PC-9 (cell line): Measurements from ENCODE around the gene UBA52. TPM values are rescaled to one million over a fixed set of nuclear protein-coding genes. Genes with fewer than 3 reads are reported as not detected.

Experiments
- BruUV-seq: library from RNA; stranded (reverse); fragments of 400-500 nt; replicated peaks from 2 replicates; lab custom pipeline; 2021; lab: Mats Ljungman, UMichigan
- CTCF ChIA-PET: fragments of 300-600 bp; sonication (Branson Sonifier 250); formaldehyde crosslinking; loops from one replicate; lab custom pipeline; 2022; ENCODE audit warnings: antibody characterized with exemption; lab: Charles Lee
- POLR2A ChIA-PET: fragments of 300-600 bp; sonication (Branson Sonifier 250); formaldehyde crosslinking; loops from one replicate; lab custom pipeline; 2022; ENCODE audit warnings: antibody characterized with exemption; ENCODE audit not compliant: unreplicated experiment; lab: Charles Lee
- DNase-seq, 2 experiments: peaks; one replicate each; pipeline versions ENCODE4 v3.0.0 to v3.0.0-alpha.2; 2015 to 2022; ENCODE audit warnings: mixed read lengths in 1 of 2
- H2AFZ ChIP-seq: fragments of 200-600 bp; sonication (generic); 2 replicates; pipeline ENCODE4 v1.8.1; 2017; ENCODE audit warnings: antibody characterized with exemption
- H3F3A ChIP-seq: fragments of 200-600 bp; sonication (generic); 2 replicates; pipeline ENCODE4 v1.8.1; 2017; ENCODE audit warnings: antibody characterized with exemption, mild to moderate bottlenecking, low read depth; ENCODE audit not compliant: insufficient read depth
- H3K27ac ChIP-seq: fragments of 200-600 bp; sonication (generic); 2 replicates; pipeline ENCODE4 v1.6.1; 2016; ENCODE audit warnings: mixed run types
- H3K27me3 ChIP-seq: fragments of 200-600 bp; sonication (generic); 2 replicates; pipeline ENCODE4 v1.6.1; 2016; ENCODE audit warnings: low read depth, mixed run types; ENCODE audit not compliant: insufficient read depth
- H3K36me3 ChIP-seq: fragments of 200-600 bp; sonication (generic); 2 replicates; pipeline ENCODE4 v1.6.1; 2016; ENCODE audit warnings: low read depth, mixed run types
- H3K4me1 ChIP-seq: fragments of 200-600 bp; sonication (generic); replicated peaks from 2 replicates; pipeline ENCODE4 v1.6.1; 2016; ENCODE audit warnings: mixed run types; ENCODE audit not compliant: insufficient read depth
- H3K4me2 ChIP-seq: fragments of 200-600 bp; sonication (generic); 2 replicates; pipeline ENCODE4 v1.6.1; 2017; ENCODE audit warnings: mixed run types
- H3K4me3 ChIP-seq: fragments of 200-600 bp; sonication (generic); 2 replicates; pipeline ENCODE4 v1.6.1; 2016; ENCODE audit warnings: mixed run types
- H3K79me2 ChIP-seq: fragments of 200-600 bp; sonication (generic); 2 replicates; pipeline ENCODE4 v1.6.1; 2017; ENCODE audit warnings: low read depth, mixed run types
- H3K9me2 ChIP-seq: fragments of 200-600 bp; sonication (generic); 2 replicates; pipeline ENCODE4 v1.8.1; 2017; ENCODE audit warnings: mild to moderate bottlenecking; ENCODE audit not compliant: insufficient read depth
- H3K9me3 ChIP-seq: fragments of 200-600 bp; sonication (generic); 2 replicates; pipeline ENCODE4 v1.8.1; 2016; ENCODE audit warnings: low read depth; ENCODE audit not compliant: insufficient read depth
- H4K20me1 ChIP-seq: fragments of 200-600 bp; sonication (generic); 2 replicates; pipeline ENCODE4 v1.8.1; 2017; ENCODE audit not compliant: insufficient read depth
- EZH2 ChIP-seq: fragments of 200-600 bp; sonication (generic); IDR thresholded peaks from 2 replicates; pipeline ENCODE4 v1.8.0; 2017; ENCODE audit warnings: antibody characterized with exemption, low read depth
- intact Hi-C: fragments of 100-400 bp; cut with micrococcal nuclease; formaldehyde crosslinking; loops from one replicate; pipeline ENCODE4 v1.10.0; 2022; ENCODE audit not compliant: unreplicated experiment
- total RNA-seq: library from RNA; stranded (reverse); gene quantifications from 2 replicates; pipeline ENCODE4 v1.2.3, GENCODE V29; 2021
- TF ChIP-seq, protein P1 (sequence below): fragments of 200-600 bp; sonication (generic); conservative IDR thresholded peaks from 2 replicates; pipeline ENCODE4 v1.6.1; 2017; ENCODE audit warnings: mixed run types, antibody characterized with exemption, mild to moderate bottlenecking, moderate library complexity

UBA52 gene
- total RNA-seq, 1 experiment from 2014 or later = 1,141 TPM

DNA sequence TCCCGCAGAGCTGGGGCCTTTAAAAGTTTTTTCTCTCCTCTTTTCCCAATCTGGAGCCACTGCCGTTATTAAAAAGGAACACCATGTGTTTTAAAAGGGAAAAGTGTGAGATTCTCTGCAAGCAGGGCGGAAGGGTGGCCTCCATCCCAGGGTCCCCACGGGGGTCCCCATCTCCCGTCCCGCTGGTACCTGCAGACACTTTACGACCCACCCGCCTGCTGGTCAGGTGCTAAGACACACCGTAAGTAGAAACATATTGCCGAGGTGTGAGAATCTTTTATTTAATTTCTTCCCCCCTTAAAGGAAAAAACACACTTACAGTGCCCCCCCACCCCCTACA, 33.1 kb downstream of the UBA52 start:
- no peaks in the 10 kb centered on the region for H3K9me3 ChIP-seq
- intact Hi-C loops = loop anchor here (10.0 kb wide), 1 partner anchor 160 kb away; no protein-coding TSS in a partner anchor
- H3K79me2 ChIP-seq = no peaks in the 10 kb centered on the region
- no peaks in the 10 kb centered on the region for H3K9me2 ChIP-seq
- CTCF ChIA-PET = no interaction called here
- H3K4me1 ChIP-seq = peaks cover 10% of the 10 kb centered on the region
- no peak overlapping the region for H3K27ac ChIP-seq
- H3K4me2 ChIP-seq = no peak overlapping the region
- peaks cover 51% of the 10 kb centered on the region; the same call in 1 of the 2 replicates for H3F3A ChIP-seq
- no peaks in the 10 kb centered on the region for H4K20me1 ChIP-seq
- H3K4me3 ChIP-seq = no peak overlapping the region
- TF ChIP-seq, protein P1, sequence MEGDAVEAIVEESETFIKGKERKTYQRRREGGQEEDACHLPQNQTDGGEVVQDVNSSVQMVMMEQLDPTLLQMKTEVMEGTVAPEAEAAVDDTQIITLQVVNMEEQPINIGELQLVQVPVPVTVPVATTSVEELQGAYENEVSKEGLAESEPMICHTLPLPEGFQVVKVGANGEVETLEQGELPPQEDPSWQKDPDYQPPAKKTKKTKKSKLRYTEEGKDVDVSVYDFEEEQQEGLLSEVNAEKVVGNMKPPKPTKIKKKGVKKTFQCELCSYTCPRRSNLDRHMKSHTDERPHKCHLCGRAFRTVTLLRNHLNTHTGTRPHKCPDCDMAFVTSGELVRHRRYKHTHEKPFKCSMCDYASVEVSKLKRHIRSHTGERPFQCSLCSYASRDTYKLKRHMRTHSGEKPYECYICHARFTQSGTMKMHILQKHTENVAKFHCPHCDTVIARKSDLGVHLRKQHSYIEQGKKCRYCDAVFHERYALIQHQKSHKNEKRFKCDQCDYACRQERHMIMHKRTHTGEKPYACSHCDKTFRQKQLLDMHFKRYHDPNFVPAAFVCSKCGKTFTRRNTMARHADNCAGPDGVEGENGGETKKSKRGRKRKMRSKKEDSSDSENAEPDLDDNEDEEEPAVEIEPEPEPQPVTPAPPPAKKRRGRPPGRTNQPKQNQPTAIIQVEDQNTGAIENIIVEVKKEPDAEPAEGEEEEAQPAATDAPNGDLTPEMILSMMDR = no peak
- no peak for TF ChIP-seq EZH2
- H2AFZ ChIP-seq = no peak overlapping the region
- no peaks in the 10 kb centered on the region for H3K36me3 ChIP-seq
- no peak for DNase-seq
- peaks cover 45% of the 10 kb centered on the region for H3K27me3 ChIP-seq
- POLR2A ChIA-PET = no interaction called here
- BruUV-seq = no TSS peak

DNA sequence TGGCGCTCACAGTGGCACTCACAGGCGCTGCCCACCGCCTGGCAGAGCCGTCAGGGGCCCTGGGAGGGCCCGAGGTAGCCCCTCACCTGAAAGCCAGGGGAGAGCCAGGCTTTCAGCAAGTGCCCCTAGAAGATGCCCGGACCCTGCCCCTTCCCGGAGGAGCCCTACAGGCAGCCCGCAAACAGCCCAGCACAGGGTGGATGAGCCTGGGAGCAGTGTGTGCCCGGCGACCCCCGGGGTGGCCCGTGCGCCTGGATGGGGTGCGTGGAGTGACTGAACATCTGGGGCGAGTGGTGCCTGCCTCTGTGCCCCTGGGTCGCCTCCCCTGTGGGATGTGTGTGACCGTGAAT, 33.5 kb downstream of the UBA52 start:
- Histone ChIP-seq H2AFZ (no peak overlapping the region), H3K9me3 (no peaks in the 10 kb centered on the region), H3K4me3 (no peak overlapping the region), H3F3A (peaks cover 55% of the 10 kb centered on the region; the same call in 1 of the 2 replicates), H3K36me3 (no peaks in the 10 kb centered on the region), H3K9me2 (no peaks in the 10 kb centered on the region), H4K20me1 (no peaks in the 10 kb centered on the region), H3K27ac (no peak overlapping the region), H3K27me3 (peaks cover 49% of the 10 kb centered on the region), H3K4me2 (no peak overlapping the region), H3K79me2 (no peaks in the 10 kb centered on the region), H3K4me1 (peaks cover 14% of the 10 kb centered on the region)
- CTCF ChIA-PET = no interaction called here
- POLR2A ChIA-PET = no interaction called here
- TF ChIP-seq, protein P1 = no peak
- TF ChIP-seq EZH2 = no peak
- no peak for DNase-seq
- no TSS peak for BruUV-seq
- intact Hi-C loops = loop anchor here (10.0 kb wide), 1 partner anchor 160 kb away; no protein-coding TSS in a partner anchor

DNA sequence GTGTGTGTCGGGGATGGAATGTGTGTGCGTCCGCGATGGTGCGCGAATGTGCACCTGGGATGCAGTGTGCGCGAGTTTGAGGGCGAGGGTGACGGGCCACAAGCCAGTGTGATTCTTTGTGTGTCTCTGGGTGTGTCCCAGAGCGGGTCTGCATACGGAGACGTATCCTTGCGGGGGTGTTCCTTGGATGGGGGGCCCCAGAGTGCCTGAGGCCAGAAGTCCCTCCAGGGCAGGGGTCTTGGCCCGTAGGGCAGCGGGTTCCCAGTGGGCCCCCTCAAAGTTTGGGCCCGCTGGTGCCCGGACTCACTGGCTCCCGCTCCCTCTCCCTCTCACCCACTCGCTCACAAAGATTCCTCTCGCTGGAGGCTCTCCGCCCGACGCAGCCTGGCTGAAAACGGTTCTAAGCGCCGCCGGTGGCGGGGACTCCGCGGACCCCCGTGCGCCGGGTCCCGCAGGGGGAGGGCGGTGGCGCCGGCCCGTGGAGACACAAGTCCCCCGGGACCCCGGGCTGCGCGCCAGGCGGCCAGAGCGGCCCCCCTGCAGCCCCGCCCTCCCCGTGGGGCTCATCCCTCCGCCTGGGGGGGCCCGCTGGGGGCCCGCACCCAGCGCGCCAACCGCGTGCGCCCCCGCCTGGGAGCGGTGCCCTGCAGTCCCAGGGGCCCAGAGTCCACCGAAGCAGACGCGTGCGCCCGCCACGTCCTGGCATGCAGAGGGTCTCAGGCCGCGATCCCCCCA, 34.1 kb downstream of the UBA52 start:
- BruUV-seq = no TSS peak
- ChIA-PET CTCF (no interaction called here), POLR2A (interaction anchor here (0.5 kb wide), 1 partner anchor 126 kb away, joined by 19 read pairs; no protein-coding TSS in a partner anchor)
- Histone ChIP-seq H3K9me3 (no peaks in the 10 kb centered on the region), H3K4me1 (peaks cover 19% of the 10 kb centered on the region), H3K27me3 (peaks cover 54% of the 10 kb centered on the region), H3K4me2 (peak overlapping the region; percentile 31; the same call in 1 of the 2 replicates), H2AFZ (no peak overlapping the region), H4K20me1 (no peaks in the 10 kb centered on the region), H3K79me2 (no peaks in the 10 kb centered on the region), H3K9me2 (no peaks in the 10 kb centered on the region), H3K27ac (no peak overlapping the region), H3F3A (peaks cover 55% of the 10 kb centered on the region; the same call in 1 of the 2 replicates), H3K36me3 (no peaks in the 10 kb centered on the region), H3K4me3 (no peak overlapping the region)
- TF ChIP-seq, protein P1 = no peak
- no peak for TF ChIP-seq EZH2
- intact Hi-C loops = loop anchor here (10.0 kb wide), 1 partner anchor 159 kb away; no protein-coding TSS in a partner anchor
- DNase-seq = no peak
